AG10803 (cell line): Measurements from ENCODE around the gene TADA3.

ENCODE experiments used
- DNase-seq: peaks from one replicate; pipeline ENCODE4 v3.0.0; 2010; ENCODE audit warnings: low read depth
- H3K4me3 ChIP-seq: 2 replicates; pipeline ENCODE4 v1.5.1; 2011; ENCODE audit warnings: mild to moderate bottlenecking, low read length, control low read depth
- CTCF ChIP-seq: conservative IDR thresholded peaks from 2 replicates; pipeline ENCODE4 v1.5.1; 2011; ENCODE audit warnings: mild to moderate bottlenecking, low read length, control low read depth, inconsistent platforms

Gene TADA3

DNA sequence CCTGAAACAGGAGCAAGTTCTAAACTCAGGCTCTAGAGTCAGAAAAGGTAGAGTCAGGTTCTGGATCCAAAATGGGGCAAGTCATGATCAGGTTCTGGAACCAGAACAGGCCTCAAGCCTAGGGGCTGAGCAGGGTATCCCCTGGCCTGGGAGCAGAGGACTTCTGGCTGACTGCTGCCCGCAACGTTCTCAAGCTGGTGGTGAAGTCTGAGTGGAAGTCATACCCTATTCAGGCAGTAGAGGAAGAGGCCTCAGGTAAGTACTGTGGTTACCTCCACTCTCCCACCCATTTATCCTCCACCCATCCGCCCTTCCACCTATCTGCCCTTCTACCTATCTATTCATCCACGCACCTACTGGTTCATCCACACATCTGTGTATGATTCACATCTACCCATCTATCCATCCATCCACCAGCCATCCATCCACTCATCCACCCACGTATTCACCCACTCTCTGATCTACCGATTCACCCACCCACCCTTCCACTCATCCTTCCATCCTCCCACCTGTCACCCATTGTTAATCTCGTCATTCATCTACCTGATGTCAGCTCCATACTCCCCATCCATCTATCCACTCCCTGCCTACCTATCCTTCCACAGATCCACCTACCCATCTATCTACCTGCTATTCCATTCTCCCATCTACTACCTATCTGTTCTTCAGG lies 26.5 kb upstream of the TADA3 start:
- DNase-seq = no peak
- no peak for TF ChIP-seq CTCF
- no peak overlapping the region for H3K4me3 ChIP-seq

- no peak for TF ChIP-seq CTCF
- no peak for DNase-seq
- no peak overlapping the region for H3K4me3 ChIP-seq
Measured at GRCh38 chr3:9817436-9817835, 25.2 kb upstream of the TADA3 start.

DNA sequence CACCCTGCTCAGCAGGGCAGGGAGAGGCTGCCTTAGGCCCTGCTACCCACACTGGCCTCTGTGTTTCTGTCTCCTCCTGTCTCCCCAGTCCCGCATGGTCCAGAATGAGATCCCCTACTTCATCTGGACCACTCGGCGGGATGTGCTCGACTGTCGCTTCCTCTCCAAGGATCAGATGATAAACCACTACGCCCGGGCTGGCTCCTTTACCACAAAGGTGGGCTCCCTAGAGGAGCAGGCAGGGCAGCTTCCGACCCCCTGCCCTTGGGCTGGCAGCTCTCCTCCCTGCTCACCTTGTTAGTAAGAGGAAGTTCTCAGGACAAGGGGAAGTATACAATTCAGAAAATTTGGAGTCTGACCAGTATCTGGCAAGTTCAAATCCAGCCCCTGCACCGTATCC lies 23.7 kb upstream of the TADA3 start:
- no peak for TF ChIP-seq CTCF
- no peak overlapping the region for H3K4me3 ChIP-seq
- DNase-seq = no peak

DNA sequence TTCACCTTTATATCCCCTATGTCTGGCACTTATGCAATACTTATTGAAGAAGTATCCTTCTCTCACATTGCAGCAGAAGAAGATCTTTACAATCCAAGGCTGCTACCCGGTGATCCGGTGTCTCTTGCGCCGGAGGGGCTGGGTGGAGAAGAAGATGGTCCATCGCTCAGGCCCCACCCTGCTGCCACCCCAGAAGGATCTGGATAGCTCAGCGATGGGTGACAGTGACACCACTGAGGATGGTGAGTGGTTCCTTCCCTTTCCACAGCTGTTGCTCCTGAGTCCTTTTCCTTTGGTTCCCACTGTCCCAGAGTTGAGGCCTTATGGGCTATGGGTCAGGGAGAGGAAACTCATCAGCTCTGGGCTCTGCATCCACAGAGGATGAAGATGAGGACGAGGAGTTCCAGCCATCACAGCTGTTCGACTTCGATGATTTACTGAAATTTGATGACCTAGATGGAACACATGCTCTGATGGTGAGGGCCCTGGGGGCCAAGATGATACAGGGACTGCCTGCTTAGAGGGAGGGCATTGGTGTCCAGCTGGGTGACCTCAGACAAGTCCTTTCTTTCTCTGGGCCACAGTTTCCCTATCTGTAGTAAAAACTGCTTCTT lies 20.7 kb upstream of the TADA3 start:
- no peak overlapping the region for H3K4me3 ChIP-seq
- no peak for DNase-seq
- TF ChIP-seq CTCF = no peak

DNA sequence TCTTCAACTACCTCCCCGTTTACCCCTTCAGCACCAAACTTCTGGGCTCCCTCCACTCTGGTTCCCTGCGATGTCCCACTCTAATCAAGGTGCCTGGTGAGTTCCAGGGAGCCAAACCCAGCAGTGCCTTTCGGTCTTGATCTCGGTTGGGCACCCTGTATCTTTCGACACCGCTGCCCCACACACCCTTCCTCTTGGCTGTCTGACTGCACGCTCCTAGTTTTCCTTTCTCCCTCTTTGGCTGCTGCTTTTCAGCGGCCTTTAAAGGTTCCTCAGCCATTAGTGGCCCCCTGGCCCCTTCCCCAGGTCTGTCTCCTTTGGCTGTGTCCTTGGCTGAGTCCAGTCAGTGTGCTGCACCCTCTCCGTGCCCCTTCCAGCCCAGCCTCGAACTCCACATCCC lies 18.6 kb upstream of the TADA3 start:
- H3K4me3 ChIP-seq = peak overlapping the region; percentile 69
- no peak for TF ChIP-seq CTCF
- peak; percentile 20 for DNase-seq

DNA sequence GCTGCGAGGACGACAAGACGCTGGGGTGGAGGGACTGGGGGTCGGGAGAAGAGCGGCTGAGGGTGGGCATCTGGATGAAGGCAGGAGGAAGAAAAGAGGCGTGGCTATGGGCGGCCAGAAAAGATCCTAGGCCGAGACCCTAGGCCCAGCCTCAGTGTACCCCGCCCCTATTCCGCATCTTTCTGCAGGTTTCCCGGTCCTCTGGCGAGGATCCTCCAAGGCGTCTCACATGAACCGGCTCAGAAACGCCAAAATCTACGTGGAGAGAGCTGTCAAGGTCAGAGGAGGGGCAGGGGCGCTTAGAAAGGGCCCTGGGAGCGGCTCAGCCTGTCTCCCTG lies 18.1 kb upstream of the TADA3 start:
- peak overlapping the region; percentile 69 for H3K4me3 ChIP-seq
- TF ChIP-seq CTCF = no peak
- DNase-seq = no peak
